Measurements from ENCODE around the gene SUV39H2.

Gene SUV39H2

GRCh38 chr10:14875941-14876340 lies 2.7 kb upstream of the SUV39H2 start:
- H3K27ac ChIP-seq (ENCODE audit: insufficient read depth in 1 of 2, low read depth in 1 of 2, low read length in 2 of 2, poor library complexity in 1 of 2, severe bottlenecking in 2 of 2), result no peak overlapping the region
- peaks cover 2 to 10% (median 5%) of the 10 kb centered on the region in 4 experiments for H3K36me3 ChIP-seq (ENCODE audit: control insufficient read depth in 4 of 4, insufficient read depth in 4 of 4, low read length in 3 of 4)
- WGBS (ENCODE audit: insufficient coverage), result 99% methylated on average over 8 of the region's 12 CpGs
- H3K27me3 ChIP-seq (replicated peaks in 2 of 5; ENCODE audit: control insufficient read depth in 4 of 5, insufficient read depth in 5 of 5, low read length in 4 of 5), result no peaks in the 10 kb centered on the region
- POLR2A ChIA-PET, result no interaction called here
- CTCF ChIA-PET, result interaction anchor here (0.9 kb wide), 1 partner anchor 9 kb away, joined by 3 read pairs; no protein-coding TSS in a partner anchor
- H3K4me3 ChIP-seq (ENCODE audit: control insufficient read depth in 1 of 7, extremely low read depth in 1 of 7, insufficient read depth in 4 of 7, low read depth in 2 of 7, low read length in 6 of 7), result no peak overlapping the region
- DNase-seq, result no peak
- peaks cover 5 to 27% (median 21%) of the 10 kb centered on the region in 4 experiments for H3K4me1 ChIP-seq (ENCODE audit: control extremely low read depth in 1 of 4, control insufficient read depth in 4 of 4, insufficient read depth in 4 of 4, low read length in 3 of 4)
- no peaks in the 10 kb centered on the region for H3K9me3 ChIP-seq (ENCODE audit: control extremely low read depth in 1 of 5, control insufficient read depth in 4 of 5, insufficient read depth in 2 of 5, low read depth in 1 of 5, low read length in 4 of 5)

GRCh38 chr10:14876764-14877163 lies 1.9 kb upstream of the SUV39H2 start:
- peak overlapping the region in 4 of 7 experiments; percentile 82 to 99 (median 98) for H3K4me3 ChIP-seq (ENCODE audit: control insufficient read depth in 1 of 7, extremely low read depth in 1 of 7, insufficient read depth in 4 of 7, low read depth in 2 of 7, low read length in 6 of 7)
- peaks cover 5 to 27% (median 21%) of the 10 kb centered on the region in 4 experiments for H3K4me1 ChIP-seq (ENCODE audit: control extremely low read depth in 1 of 4, control insufficient read depth in 4 of 4, insufficient read depth in 4 of 4, low read length in 3 of 4)
- H3K27me3 ChIP-seq (replicated peaks in 2 of 5; ENCODE audit: control insufficient read depth in 4 of 5, insufficient read depth in 5 of 5, low read length in 4 of 5), result no peaks in the 10 kb centered on the region
- peaks cover 2 to 12% (median 2%) of the 10 kb centered on the region in 4 experiments for H3K36me3 ChIP-seq (ENCODE audit: control insufficient read depth in 4 of 4, insufficient read depth in 4 of 4, low read length in 3 of 4)
- no peak overlapping the region for H3K27ac ChIP-seq (ENCODE audit: insufficient read depth in 1 of 2, low read depth in 1 of 2, low read length in 2 of 2, poor library complexity in 1 of 2, severe bottlenecking in 2 of 2)
- ChIA-PET CTCF (interaction anchor here (0.9 to 1.4 kb wide), 2 partner anchors 10 to 98 kb away, joined by 3 read pairs; no protein-coding TSS in a partner anchor), POLR2A (no interaction called here)
- 90% methylated on average over 9 of the region's 9 CpGs for WGBS (ENCODE audit: insufficient coverage)
- no peak for DNase-seq
- no peaks in the 10 kb centered on the region for H3K9me3 ChIP-seq (ENCODE audit: control extremely low read depth in 1 of 5, control insufficient read depth in 4 of 5, insufficient read depth in 2 of 5, low read depth in 1 of 5, low read length in 4 of 5)

GRCh38 chr10:14879124-14879927 lies 660 bp downstream of the SUV39H2 start:
- H3K27ac ChIP-seq (ENCODE audit: insufficient read depth in 1 of 2, low read depth in 1 of 2, low read length in 2 of 2, poor library complexity in 1 of 2, severe bottlenecking in 2 of 2), result peak overlapping the region; percentile 33 to 43
- DNase-seq, result peak in 2 of 3 donors; percentile 50 to 62
- H3K27me3 ChIP-seq (replicated peaks in 2 of 5; ENCODE audit: control insufficient read depth in 4 of 5, insufficient read depth in 5 of 5, low read length in 4 of 5), result no peaks in the 10 kb centered on the region
- ChIA-PET POLR2A (interaction anchor here (1.0 kb wide), 1 partner anchor 80 kb away, joined by 3 read pairs; the partner anchor contains the start of gene MEIG1), CTCF (interaction anchor here (0.9 to 2.2 kb wide), 5 partner anchors 11 to 28 kb away, joined by 3 to 14 read pairs (median 3); no protein-coding TSS in a partner anchor)
- WGBS (ENCODE audit: insufficient coverage), result 0% methylated on average over 48 of the region's 60 CpGs
- peaks cover 0 to 15% (median 4%) of the 10 kb centered on the region in 4 experiments for H3K36me3 ChIP-seq (ENCODE audit: control insufficient read depth in 4 of 4, insufficient read depth in 4 of 4, low read length in 3 of 4)
- H3K4me3 ChIP-seq (ENCODE audit: control insufficient read depth in 1 of 7, extremely low read depth in 1 of 7, insufficient read depth in 4 of 7, low read depth in 2 of 7, low read length in 6 of 7), result peak overlapping the region; percentile 82 to 99 (median 97)
- H3K4me1 ChIP-seq (ENCODE audit: control extremely low read depth in 1 of 4, control insufficient read depth in 4 of 4, insufficient read depth in 4 of 4, low read length in 3 of 4), result peaks cover 5 to 27% (median 21%) of the 10 kb centered on the region in 4 experiments
- no peaks in the 10 kb centered on the region for H3K9me3 ChIP-seq (ENCODE audit: control extremely low read depth in 1 of 5, control insufficient read depth in 4 of 5, insufficient read depth in 2 of 5, low read depth in 1 of 5, low read length in 4 of 5)

- Histone ChIP-seq H3K9me3 (ENCODE audit: control extremely low read depth in 1 of 5, control insufficient read depth in 4 of 5, insufficient read depth in 2 of 5, low read depth in 1 of 5, low read length in 4 of 5) (no peaks in the 10 kb centered on the region), H3K4me1 (ENCODE audit: control extremely low read depth in 1 of 4, control insufficient read depth in 4 of 4, insufficient read depth in 4 of 4, low read length in 3 of 4) (peaks cover 5 to 27% (median 21%) of the 10 kb centered on the region in 4 experiments), H3K27me3 (replicated peaks in 2 of 5; ENCODE audit: control insufficient read depth in 4 of 5, insufficient read depth in 5 of 5, low read length in 4 of 5) (no peaks in the 10 kb centered on the region), H3K36me3 (ENCODE audit: control insufficient read depth in 4 of 4, insufficient read depth in 4 of 4, low read length in 3 of 4) (peaks cover 0 to 20% (median 4%) of the 10 kb centered on the region in 4 experiments), H3K4me3 (ENCODE audit: control insufficient read depth in 1 of 7, extremely low read depth in 1 of 7, insufficient read depth in 4 of 7, low read depth in 2 of 7, low read length in 6 of 7) (peak overlapping the region in 6 of 7 experiments; percentile 82 to 99 (median 96)), H3K27ac (ENCODE audit: insufficient read depth in 1 of 2, low read depth in 1 of 2, low read length in 2 of 2, poor library complexity in 1 of 2, severe bottlenecking in 2 of 2) (peak overlapping the region in 1 of 2 experiments; percentile 43)
- peak in 1 of 3 donors; percentile 41 for DNase-seq
- WGBS (ENCODE audit: insufficient coverage), result no CpG with 5 or more reads among the region's 5 CpGs
- CTCF ChIA-PET, result interaction anchor here (1.0 to 2.2 kb wide), 3 partner anchors 10 to 23 kb away, joined by 3 to 14 read pairs (median 4); no protein-coding TSS in a partner anchor
- POLR2A ChIA-PET, result no interaction called here
These were observed 1.2 kb downstream of the SUV39H2 start for GRCh38 chr10:14879928-14880193.

GRCh38 chr10:14880229-14880628 lies 1.6 kb downstream of the SUV39H2 start:
- H3K27ac ChIP-seq (ENCODE audit: insufficient read depth in 1 of 2, low read depth in 1 of 2, low read length in 2 of 2, poor library complexity in 1 of 2, severe bottlenecking in 2 of 2), result no peak overlapping the region
- peak overlapping the region in 6 of 7 experiments; percentile 82 to 99 (median 96) for H3K4me3 ChIP-seq (ENCODE audit: control insufficient read depth in 1 of 7, extremely low read depth in 1 of 7, insufficient read depth in 4 of 7, low read depth in 2 of 7, low read length in 6 of 7)
- ChIA-PET POLR2A (no interaction called here), CTCF (interaction anchor here (1.4 to 2.2 kb wide), 2 partner anchors 10 to 344 kb away, joined by 3 to 14 read pairs; no protein-coding TSS in a partner anchor)
- WGBS (ENCODE audit: insufficient coverage), result 100% methylated on average over 3 of the region's 7 CpGs
- no peak for DNase-seq
- no peaks in the 10 kb centered on the region for H3K9me3 ChIP-seq (ENCODE audit: control extremely low read depth in 1 of 5, control insufficient read depth in 4 of 5, insufficient read depth in 2 of 5, low read depth in 1 of 5, low read length in 4 of 5)
- no peaks in the 10 kb centered on the region for H3K27me3 ChIP-seq (replicated peaks in 2 of 5; ENCODE audit: control insufficient read depth in 4 of 5, insufficient read depth in 5 of 5, low read length in 4 of 5)
- H3K4me1 ChIP-seq (ENCODE audit: control extremely low read depth in 1 of 4, control insufficient read depth in 4 of 4, insufficient read depth in 4 of 4, low read length in 3 of 4), result peaks cover 5 to 27% (median 21%) of the 10 kb centered on the region in 4 experiments
- peaks cover 0 to 23% (median 3%) of the 10 kb centered on the region in 4 experiments for H3K36me3 ChIP-seq (ENCODE audit: control insufficient read depth in 4 of 4, insufficient read depth in 4 of 4, low read length in 3 of 4)

- no peak overlapping the region for H3K4me3 ChIP-seq (ENCODE audit: control insufficient read depth in 1 of 7, extremely low read depth in 1 of 7, insufficient read depth in 4 of 7, low read depth in 2 of 7, low read length in 6 of 7)
- peaks cover 5 to 19% (median 9%) of the 10 kb centered on the region in 4 experiments for H3K4me1 ChIP-seq (ENCODE audit: control extremely low read depth in 1 of 4, control insufficient read depth in 4 of 4, insufficient read depth in 4 of 4, low read length in 3 of 4)
- DNase-seq, result peak in 2 of 3 donors; percentile 46 to 69
- no peak overlapping the region for H3K27ac ChIP-seq (ENCODE audit: insufficient read depth in 1 of 2, low read depth in 1 of 2, low read length in 2 of 2, poor library complexity in 1 of 2, severe bottlenecking in 2 of 2)
- WGBS (ENCODE audit: insufficient coverage), result no CpG with 5 or more reads among the region's 3 CpGs
- H3K36me3 ChIP-seq (ENCODE audit: control insufficient read depth in 4 of 4, insufficient read depth in 4 of 4, low read length in 3 of 4), result peaks cover 0 to 34% (median 8%) of the 10 kb centered on the region in 4 experiments
- H3K27me3 ChIP-seq (replicated peaks in 2 of 5; ENCODE audit: control insufficient read depth in 4 of 5, insufficient read depth in 5 of 5, low read length in 4 of 5), result no peaks in the 10 kb centered on the region
- no peaks in the 10 kb centered on the region for H3K9me3 ChIP-seq (ENCODE audit: control extremely low read depth in 1 of 5, control insufficient read depth in 4 of 5, insufficient read depth in 2 of 5, low read depth in 1 of 5, low read length in 4 of 5)
- ChIA-PET POLR2A (no interaction called here), CTCF (no interaction called here)
These were observed 5.4 kb downstream of the SUV39H2 start for GRCh38 chr10:14884082-14884481.

GRCh38 chr10:14889318-14889717 lies 10.7 kb downstream of the SUV39H2 start:
- ChIA-PET POLR2A (no interaction called here), CTCF (interaction anchor here (0.9 to 2.9 kb wide), 7 partner anchors 9 to 83 kb away, joined by 3 to 23 read pairs (median 8); no protein-coding TSS in a partner anchor)
- DNase-seq, result peak; percentile 40 to 84 (median 66)
- no peak overlapping the region for H3K4me3 ChIP-seq (ENCODE audit: control insufficient read depth in 1 of 7, extremely low read depth in 1 of 7, insufficient read depth in 4 of 7, low read depth in 2 of 7, low read length in 6 of 7)
- WGBS (ENCODE audit: insufficient coverage), result 100% methylated on average over 1 of the region's 2 CpGs
- H3K27ac ChIP-seq (ENCODE audit: insufficient read depth in 1 of 2, low read depth in 1 of 2, low read length in 2 of 2, poor library complexity in 1 of 2, severe bottlenecking in 2 of 2), result no peak overlapping the region
- H3K9me3 ChIP-seq (ENCODE audit: control extremely low read depth in 1 of 5, control insufficient read depth in 4 of 5, insufficient read depth in 2 of 5, low read depth in 1 of 5, low read length in 4 of 5), result no peaks in the 10 kb centered on the region
- peaks cover 0 to 28% (median 5%) of the 10 kb centered on the region in 4 experiments for H3K36me3 ChIP-seq (ENCODE audit: control insufficient read depth in 4 of 4, insufficient read depth in 4 of 4, low read length in 3 of 4)
- H3K27me3 ChIP-seq (replicated peaks in 2 of 5; ENCODE audit: control insufficient read depth in 4 of 5, insufficient read depth in 5 of 5, low read length in 4 of 5), result no peaks in the 10 kb centered on the region
- peaks cover 0 to 6% (median 5%) of the 10 kb centered on the region in 4 experiments for H3K4me1 ChIP-seq (ENCODE audit: control extremely low read depth in 1 of 4, control insufficient read depth in 4 of 4, insufficient read depth in 4 of 4, low read length in 3 of 4)

All from common myeloid progenitor, CD34-positive (primary cell).